Ovary (tissue), 3 donors: ENCODE results near the gene ARHGEF1.

ENCODE experiments used
- CTCF ChIP-seq, 3 donors: fragments of 450-650 bp in 2 of 3; fragments of 200-600 bp in 1 of 3; IDR thresholded peaks; one replicate each; pipeline versions ENCODE4 v1.5.1 to v1.8.0; 2016 to 2022; ENCODE audit warnings: antibody characterized with exemption in 3 of 3, mild to moderate bottlenecking in 1 of 3
- EP300 ChIP-seq: sonication (generic); formaldehyde crosslinking; IDR thresholded peaks from one replicate; pipeline ENCODE4 v1.6.1; 2017; ENCODE audit warnings: antibody characterized with exemption
- POLR2A ChIP-seq: fragments of 450-650 bp; IDR thresholded peaks from one replicate; pipeline ENCODE4 v1.6.1; 2017; ENCODE audit warnings: antibody characterized with exemption, mild to moderate bottlenecking, moderate library complexity
- donor health status: DM: no; HTN: no; CAD: no.

- TF ChIP-seq CTCF (IDR thresholded peaks at IDR 0.05) = no peak
- TF ChIP-seq POLR2A = no peak
- no peak for TF ChIP-seq EP300
Observed at GRCh38 chr19:41926763-41927496, 43.9 kb downstream of the ARHGEF1 start.
